Activated CD8-positive, alpha-beta memory T cell treated with anti-CD3 and anti-CD28 coated beads, Interleukin-2, amount 50 U/mL, for 48 hours (primary cell): ENCODE results near the gene DSTYK.
"Not testable (repeated sequence)": the region's sequence is repeated elsewhere in the genome, so short reads cannot be mapped to it uniquely, and the experiment has no call there.

Source experiments
- DNase-seq: peaks from one replicate; pipeline ENCODE4 v3.0.0-alpha.2; 2020

The DSTYK gene

GRCh38 chr1:205169248-205169647 lies 42.3 kb downstream of the DSTYK start:
- no peak for DNase-seq

DNA sequence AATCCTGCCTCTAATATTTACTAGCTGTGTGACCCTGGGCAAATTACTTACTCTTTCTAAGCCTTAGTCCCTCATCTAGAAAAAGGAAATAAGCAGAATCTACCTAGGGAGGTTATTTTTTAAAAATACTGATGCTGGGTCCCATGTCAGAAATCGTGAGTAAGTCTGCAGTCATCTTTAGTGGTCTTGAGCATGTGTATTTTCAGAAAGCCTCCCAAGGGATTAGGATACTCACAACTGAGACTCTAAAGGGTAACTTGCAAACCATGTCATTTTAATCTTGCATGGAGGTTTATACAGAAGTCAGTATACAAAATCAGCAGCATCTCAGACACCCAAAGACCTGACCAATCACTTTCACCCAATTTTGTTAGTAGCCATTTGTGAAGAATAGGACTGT lies 43.2 kb downstream of the DSTYK start:
- no peak for DNase-seq

DNA sequence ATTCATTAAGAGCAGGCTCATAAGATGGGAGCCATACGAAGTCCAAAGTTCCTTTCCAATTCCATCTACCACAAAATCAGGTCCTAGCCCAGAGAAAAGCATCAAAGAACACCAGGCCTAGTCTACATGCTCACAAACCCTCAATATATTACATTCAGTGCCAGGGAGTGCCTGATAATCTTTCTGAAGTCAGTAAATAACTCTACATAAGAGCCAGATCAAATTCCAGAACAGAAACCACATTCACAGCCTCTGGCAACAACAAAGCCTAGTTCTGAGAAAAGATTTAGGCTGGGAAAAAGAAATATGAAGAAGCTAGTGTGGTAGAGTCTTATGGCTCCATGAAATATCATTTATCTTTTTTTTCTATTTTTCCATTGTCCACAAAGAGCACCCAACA lies 49.2 kb downstream of the DSTYK start:
- DNase-seq, result no peak

DNA sequence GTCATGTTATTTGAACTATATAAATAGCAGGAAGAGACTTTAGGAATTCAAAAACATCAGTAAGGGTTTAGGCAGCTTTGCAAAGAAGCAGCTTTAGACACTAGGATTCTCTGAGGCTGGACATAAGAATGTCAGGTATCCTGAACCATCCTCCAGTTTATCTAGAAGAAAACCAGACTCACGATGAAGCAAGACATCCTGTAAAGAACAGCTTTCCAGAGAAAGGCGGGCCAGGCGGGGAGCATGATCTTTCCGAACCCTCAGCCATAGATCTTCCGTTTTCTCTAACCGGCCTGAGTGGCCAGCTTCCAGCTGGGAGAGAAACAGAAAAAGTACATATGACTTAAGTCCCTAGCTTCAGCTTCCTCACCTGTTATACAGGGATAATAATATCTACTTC lies 50.4 kb downstream of the DSTYK start:
- no peak for DNase-seq

GRCh38 chr1:205158048-205158616 lies 53.4 kb downstream of the DSTYK start:
- DNase-seq, result no peak

GRCh38 chr1:205155665-205156377 lies 55.7 kb downstream of the DSTYK start:
- DNase-seq, result not testable (repeated sequence)

GRCh38 chr1:205152505-205152904 lies 59.0 kb downstream of the DSTYK start:
- DNase-seq, result no peak

- no peak for DNase-seq
Observed at GRCh38 chr1:205150651-205151428, 60.7 kb downstream of the DSTYK start.

- DNase-seq, result no peak
Observed at GRCh38 chr1:205147191-205147835, 64.2 kb downstream of the DSTYK start.

DNA sequence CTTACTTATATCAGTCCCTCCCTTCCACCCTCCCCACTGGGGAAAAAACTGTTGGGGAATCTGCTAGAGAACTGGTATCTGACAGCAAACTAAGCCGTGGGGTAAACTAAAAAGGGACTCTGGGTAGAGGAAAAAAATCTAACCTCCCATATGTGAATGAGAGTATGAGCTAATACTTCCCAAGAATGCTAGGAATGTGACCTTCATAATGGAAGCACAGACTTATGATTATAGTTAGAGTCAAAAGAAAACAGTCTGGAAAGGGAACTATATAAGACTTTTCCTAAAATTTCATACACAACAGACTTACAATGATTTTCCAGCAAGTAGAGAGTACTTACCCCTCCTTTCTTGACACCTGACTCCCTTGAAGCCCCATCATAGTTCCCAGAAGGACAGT lies 66.8 kb downstream of the DSTYK start:
- no peak for DNase-seq

DNA sequence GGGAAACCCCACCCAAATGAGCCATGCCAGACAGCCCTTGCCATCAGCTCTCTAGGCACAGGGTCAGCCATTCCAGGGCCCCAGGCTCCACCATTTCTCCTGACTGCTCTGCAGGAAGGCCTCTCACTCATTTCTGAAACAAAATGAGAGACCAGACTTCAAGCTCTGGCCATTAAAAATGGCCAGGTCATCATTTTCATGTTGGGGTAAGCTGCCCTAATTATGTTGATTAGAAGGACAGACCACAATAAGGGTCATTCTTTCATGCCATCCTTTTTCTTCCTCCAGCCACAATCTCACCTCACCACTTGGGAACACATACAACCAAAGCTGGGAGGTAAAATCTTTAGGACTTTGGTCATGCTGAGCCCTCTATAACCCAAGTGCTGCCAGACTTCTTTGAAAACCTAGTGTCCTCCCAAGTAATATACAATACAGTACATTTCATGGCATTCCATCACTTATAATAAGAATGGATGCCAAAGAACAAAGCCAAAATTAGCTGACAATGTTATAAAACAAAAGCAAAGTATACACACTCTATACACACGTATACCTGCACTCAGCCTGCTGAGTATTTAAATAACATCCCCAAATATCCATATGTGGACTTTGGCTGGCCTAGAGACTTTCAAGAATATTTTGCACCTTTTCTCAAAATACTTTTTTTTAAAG lies 67.3 kb downstream of the DSTYK start:
- DNase-seq, result no peak

DNA sequence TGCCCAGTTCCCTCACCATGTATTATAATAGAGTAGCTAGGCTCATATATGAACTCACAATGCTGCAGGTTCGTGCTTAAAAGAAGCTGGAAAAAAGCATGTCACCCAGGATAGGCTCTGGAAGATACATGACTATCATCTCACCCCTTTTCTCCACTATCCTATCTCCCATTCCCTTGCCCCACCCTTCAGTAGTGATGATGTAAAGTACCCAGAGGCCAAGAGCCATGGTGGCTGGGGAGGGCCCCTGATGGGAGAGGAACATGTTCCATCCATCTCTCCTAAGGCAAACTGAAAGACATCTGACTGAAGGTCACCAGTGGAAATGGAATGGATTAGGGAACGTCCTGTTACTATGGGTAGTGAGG lies 69.4 kb downstream of the DSTYK start:
- no peak for DNase-seq

DNA sequence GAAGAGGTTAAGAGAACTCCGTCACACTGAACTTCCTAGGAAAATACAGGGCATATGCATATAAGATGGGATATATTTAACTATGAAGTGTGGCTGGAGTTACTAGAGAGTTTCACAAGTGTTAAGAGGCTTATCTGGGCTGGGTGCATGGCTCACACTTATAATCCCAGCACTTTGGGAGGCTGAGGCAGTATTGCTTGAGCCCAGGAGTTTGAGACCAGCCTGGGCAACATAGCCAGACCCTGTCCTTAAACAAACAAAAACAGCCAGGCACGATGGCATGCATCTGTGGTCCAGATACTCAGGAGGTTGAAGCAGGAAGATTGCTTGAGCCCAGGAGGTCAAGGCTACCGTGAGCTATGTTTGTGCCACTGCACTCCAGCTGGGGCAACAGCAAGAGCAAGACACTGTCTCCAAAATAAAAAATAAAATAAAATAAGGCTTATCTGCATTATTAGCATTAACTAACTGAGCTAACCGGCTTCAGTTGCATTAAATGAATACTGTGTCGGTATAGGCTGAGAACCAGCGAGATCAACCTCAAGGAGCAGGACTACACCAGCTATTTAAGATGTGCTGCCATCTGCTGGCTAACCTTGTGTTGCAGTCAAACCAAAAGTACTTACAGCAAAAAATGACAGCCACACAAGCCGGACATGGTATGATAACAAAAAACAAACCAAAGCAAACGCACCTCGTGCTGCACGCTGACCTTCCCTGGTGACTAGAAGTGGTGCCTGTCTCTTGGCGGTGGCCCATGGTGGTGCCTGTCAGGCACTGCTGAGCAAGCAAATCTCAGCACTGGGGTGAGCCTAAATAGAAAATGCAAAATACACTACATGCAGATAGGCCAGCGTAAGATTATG lies 70.0 kb downstream of the DSTYK start:
- peak; percentile 82 for DNase-seq

GRCh38 chr1:205140113-205140512 lies 71.4 kb downstream of the DSTYK start:
- DNase-seq, result no peak

- no peak for DNase-seq
Observed at GRCh38 chr1:205137901-205138300, 73.6 kb downstream of the DSTYK start.

DNA sequence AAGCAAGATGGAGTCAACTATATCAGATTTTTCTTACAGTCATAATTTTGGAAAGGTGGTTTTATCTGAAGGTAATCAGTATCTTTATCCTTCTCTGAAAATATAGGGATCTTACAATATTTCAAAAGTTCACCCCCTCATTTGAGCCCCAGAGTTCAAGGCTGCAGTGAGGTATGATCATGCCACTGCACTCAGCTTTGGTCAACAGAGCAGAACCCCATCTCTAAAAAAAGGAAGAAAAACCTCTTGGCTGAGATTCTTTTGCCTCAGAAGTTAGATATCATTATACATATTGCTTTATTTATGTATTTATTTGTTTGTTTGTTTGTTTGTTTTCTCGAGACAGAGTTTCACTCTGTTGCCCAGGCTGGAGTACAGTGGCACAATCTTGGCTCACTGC lies 78.2 kb downstream of the DSTYK start:
- no peak for DNase-seq

GRCh38 chr1:205129447-205130029 lies 82.0 kb downstream of the DSTYK start:
- DNase-seq, result no peak

DNA sequence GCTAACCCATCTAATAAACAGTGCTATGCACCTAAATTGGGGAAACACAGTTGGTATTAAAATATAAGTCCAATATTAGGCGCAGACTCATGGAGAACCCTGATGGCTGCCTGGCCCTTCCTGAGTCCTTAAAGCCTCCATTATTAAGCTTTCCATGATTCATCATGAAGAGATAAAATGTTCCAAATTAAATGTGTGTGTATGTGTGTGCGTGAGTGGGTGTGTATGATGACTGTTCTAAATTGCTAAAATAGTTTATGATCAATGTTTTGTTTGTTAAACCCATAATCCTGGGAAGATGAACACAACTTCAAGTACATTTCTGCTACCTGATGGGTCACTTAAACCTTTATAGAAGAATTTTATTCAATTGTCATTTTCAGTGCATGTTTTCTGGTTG lies 83.5 kb downstream of the DSTYK start:
- no peak for DNase-seq

GRCh38 chr1:205127646-205128045 lies 83.9 kb downstream of the DSTYK start:
- DNase-seq, result no peak

DNA sequence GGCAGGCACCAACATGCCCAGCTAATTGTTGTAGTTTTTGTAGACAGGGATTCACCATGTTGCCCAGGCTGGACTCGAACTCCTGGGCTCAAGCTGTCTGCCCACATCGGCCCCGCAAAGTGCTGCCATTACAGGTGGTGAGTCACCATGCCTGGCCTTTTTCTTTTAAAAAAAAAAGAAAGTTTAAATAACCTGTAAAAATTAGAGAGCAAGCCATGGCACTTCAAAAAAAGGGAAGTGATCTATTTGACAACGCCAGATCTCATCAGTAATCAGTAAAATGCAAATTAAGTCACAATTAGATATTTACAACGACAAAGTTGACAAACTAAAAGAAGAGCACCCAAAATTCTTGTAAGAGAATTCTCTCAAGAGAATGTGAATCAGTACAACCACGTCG lies 86.8 kb downstream of the DSTYK start:
- no peak for DNase-seq

DNA sequence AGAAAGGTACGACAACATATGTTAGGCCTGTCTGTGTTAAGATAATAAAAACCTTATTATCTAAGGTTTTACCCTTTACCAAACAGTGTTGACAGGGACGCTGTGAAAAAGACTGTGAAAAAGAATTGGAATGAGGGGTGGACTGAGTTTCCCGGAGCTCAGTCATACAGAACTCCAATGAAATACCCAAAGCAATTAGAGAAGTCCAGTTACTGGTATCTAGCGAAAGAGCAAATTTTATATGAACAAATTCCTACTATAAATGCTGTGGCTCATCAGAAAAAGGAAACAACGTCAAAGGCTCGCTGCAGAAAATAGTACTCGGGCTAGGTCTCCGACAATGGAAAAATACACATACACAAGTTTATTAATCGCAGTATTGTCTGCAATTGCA lies 89.0 kb downstream of the DSTYK start:
- DNase-seq, result no peak
